Naive thymus-derived CD8-positive, alpha-beta T cell (primary cell): ENCODE data around the gene PCDHA8. TPM values are rescaled to one million over a fixed set of nuclear protein-coding genes. Genes with fewer than 3 reads are reported as not detected.

Experiments
- polyA plus RNA-seq, 3 donors: library from polyadenylated mRNA; unstranded; fragments of 300-500 nt; fragmentation: Illumina TruSeq; gene quantifications; one replicate each; pipeline ENCODE4 v1.2.3, GENCODE V29; 2021
- total RNA-seq, 8 experiments: library from RNA in 2 of 8; stranded (reverse) in 2 of 8; gene quantifications; one replicate each; pipeline ENCODE4 v1.2.3 and lab custom pipeline; 2021 to 2026

Gene PCDHA8
- total and polyA plus RNA-seq, 5 experiments from 2014 or later = not detected

Other genes starting within 250 kb of the PCDHA8 start
- 1 to 10 TPM; 4.5 to 4.6 TPM for gene CD14, start 208.0 kb upstream of the PCDHA8 start, total RNA-seq
- 1 to 10 TPM; 1.5 to 3.1 (median 2.1) TPM for gene CD14, start 208.0 kb upstream of the PCDHA8 start, polyA plus RNA-seq
- gene TMCO6, start 201.7 kb upstream of the PCDHA8 start, total RNA-seq = 10 to 100 TPM; 46.3 to 55.8 TPM
- 10 to 100 TPM; 11.5 to 20.5 (median 13.9) TPM for gene TMCO6, start 201.7 kb upstream of the PCDHA8 start, polyA plus RNA-seq
- 10 to 100 TPM; 43.6 to 44.3 TPM for gene NDUFA2, start 193.6 kb upstream of the PCDHA8 start, total RNA-seq
- gene NDUFA2, start 193.6 kb upstream of the PCDHA8 start, polyA plus RNA-seq = 100 to 1,000 TPM; 137 to 167 (median 160) TPM
- gene IK, start 193.4 kb upstream of the PCDHA8 start, total RNA-seq = 100 to 1,000 TPM; 178 TPM
- gene IK, start 193.4 kb upstream of the PCDHA8 start, polyA plus RNA-seq = 100 to 1,000 TPM; 168 to 207 (median 200) TPM
- gene WDR55, start 176.3 kb upstream of the PCDHA8 start, total RNA-seq = 10 to 100 TPM; 46.2 to 47.7 TPM
- gene WDR55, start 176.3 kb upstream of the PCDHA8 start, polyA plus RNA-seq = 10 to 100 TPM in 1 of 3 donors, 1 to 10 TPM in 2; 9.2 to 15.6 (median 9.6) TPM
- gene DND1, start 167.6 kb upstream of the PCDHA8 start, total RNA-seq = 1 to 10 TPM; 3.4 to 3.7 TPM
- under 1 TPM in 1 of 3 donors, not detected in 2; 0.17 TPM for gene DND1, start 167.6 kb upstream of the PCDHA8 start, polyA plus RNA-seq
- 10 to 100 TPM; 83.6 to 84.1 TPM for gene HARS1, start 149.8 kb upstream of the PCDHA8 start, total RNA-seq
- 10 to 100 TPM; 63.2 to 77.5 (median 65.3) TPM for gene HARS1, start 149.8 kb upstream of the PCDHA8 start, polyA plus RNA-seq
- gene HARS2, start 149.7 kb upstream of the PCDHA8 start, total RNA-seq = 10 to 100 TPM; 63.5 to 68.0 TPM
- gene HARS2, start 149.7 kb upstream of the PCDHA8 start, polyA plus RNA-seq = 10 to 100 TPM; 15.4 to 24.6 (median 20.1) TPM
- 10 to 100 TPM; 55.8 to 59.6 TPM for gene ZMAT2, start 140.7 kb upstream of the PCDHA8 start, total RNA-seq
- 10 to 100 TPM; 64.2 to 81.3 (median 77.0) TPM for gene ZMAT2, start 140.7 kb upstream of the PCDHA8 start, polyA plus RNA-seq
- gene PCDHA1, start 55.0 kb upstream of the PCDHA8 start, total RNA-seq = not detected
- not detected for gene PCDHA1, start 55.0 kb upstream of the PCDHA8 start, polyA plus RNA-seq
- gene PCDHA2, start 46.3 kb upstream of the PCDHA8 start, total RNA-seq = not detected
- not detected for gene PCDHA2, start 46.3 kb upstream of the PCDHA8 start, polyA plus RNA-seq
- gene PCDHA3, start 40.1 kb upstream of the PCDHA8 start, total RNA-seq = not detected
- not detected for gene PCDHA3, start 40.1 kb upstream of the PCDHA8 start, polyA plus RNA-seq
- not detected for gene PCDHA4, start 34.1 kb upstream of the PCDHA8 start, total RNA-seq
- gene PCDHA4, start 34.1 kb upstream of the PCDHA8 start, polyA plus RNA-seq = not detected
- not detected for gene PCDHA5, start 19.6 kb upstream of the PCDHA8 start, total RNA-seq
- gene PCDHA5, start 19.6 kb upstream of the PCDHA8 start, polyA plus RNA-seq = not detected
- gene PCDHA6, start 13.2 kb upstream of the PCDHA8 start, total RNA-seq = not detected
- not detected for gene PCDHA6, start 13.2 kb upstream of the PCDHA8 start, polyA plus RNA-seq
- gene PCDHA7, start 6.9 kb upstream of the PCDHA8 start, total RNA-seq = not detected
- gene PCDHA7, start 6.9 kb upstream of the PCDHA8 start, polyA plus RNA-seq = not detected
- gene PCDHA9, start 7.2 kb downstream of the PCDHA8 start, total RNA-seq = not detected
- gene PCDHA9, start 7.2 kb downstream of the PCDHA8 start, polyA plus RNA-seq = not detected
- not detected for gene PCDHA10, start 14.7 kb downstream of the PCDHA8 start, total RNA-seq
- gene PCDHA10, start 14.7 kb downstream of the PCDHA8 start, polyA plus RNA-seq = not detected
- not detected for gene PCDHA11, start 27.8 kb downstream of the PCDHA8 start, total RNA-seq
- not detected for gene PCDHA11, start 27.8 kb downstream of the PCDHA8 start, polyA plus RNA-seq
- gene PCDHA12, start 34.1 kb downstream of the PCDHA8 start, total RNA-seq = not detected
- gene PCDHA12, start 34.1 kb downstream of the PCDHA8 start, polyA plus RNA-seq = not detected
- not detected for gene PCDHA13, start 40.9 kb downstream of the PCDHA8 start, total RNA-seq
- not detected for gene PCDHA13, start 40.9 kb downstream of the PCDHA8 start, polyA plus RNA-seq
- gene PCDHAC1, start 85.1 kb downstream of the PCDHA8 start, total RNA-seq = not detected
- not detected for gene PCDHAC1, start 85.1 kb downstream of the PCDHA8 start, polyA plus RNA-seq
- not detected for gene PCDHAC2, start 125.3 kb downstream of the PCDHA8 start, total RNA-seq
- gene PCDHAC2, start 125.3 kb downstream of the PCDHA8 start, polyA plus RNA-seq = not detected
- not detected for gene PCDHB1, start 210.2 kb downstream of the PCDHA8 start, total RNA-seq
- not detected for gene PCDHB1, start 210.2 kb downstream of the PCDHA8 start, polyA plus RNA-seq